GM19240 (cell line): ENCODE data around the gene RBFOX1.

Experiments used
- DNase-seq: peaks from one replicate; pipeline ENCODE4 v3.0.0; 2011; ENCODE audit warnings: low spot score; ENCODE audit not compliant: insufficient read length

RBFOX1 gene

DNA sequence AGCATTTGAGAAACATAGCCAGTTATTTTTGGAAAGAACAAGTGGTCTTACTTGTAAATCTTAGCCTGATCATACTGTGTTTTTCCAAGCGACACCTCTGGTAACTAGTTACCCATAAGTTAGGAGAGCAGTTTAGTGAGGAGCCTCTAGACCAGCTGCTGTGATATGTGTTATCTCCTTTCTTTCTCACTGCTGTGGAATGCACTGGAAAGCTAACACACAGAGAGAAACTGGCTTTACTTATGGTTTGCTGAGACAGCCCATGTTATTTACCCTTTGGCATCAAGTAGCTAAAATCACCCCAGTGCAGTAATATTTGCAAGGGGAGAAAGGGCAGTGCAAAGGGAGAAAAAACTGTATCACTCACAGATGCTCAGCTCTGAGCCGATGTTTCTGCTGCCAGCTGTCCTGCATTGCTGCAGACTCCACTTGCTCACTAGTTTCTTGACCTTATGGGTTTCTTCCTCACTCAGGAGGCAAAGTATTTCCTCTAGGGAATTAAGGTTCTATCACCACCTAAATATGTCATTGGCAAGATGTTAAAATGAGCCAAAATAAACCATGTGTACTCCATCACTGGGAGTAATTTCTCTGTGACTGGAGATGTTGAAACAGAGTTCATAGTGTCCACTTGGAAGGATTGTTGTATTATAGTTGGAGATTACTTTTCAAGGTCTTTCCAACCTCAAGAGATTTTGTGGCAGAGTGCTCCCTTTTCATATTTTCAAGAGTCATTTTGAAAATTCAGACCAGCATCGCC, 2.3 kb downstream of the RBFOX1 start:
- no peak for DNase-seq

DNA sequence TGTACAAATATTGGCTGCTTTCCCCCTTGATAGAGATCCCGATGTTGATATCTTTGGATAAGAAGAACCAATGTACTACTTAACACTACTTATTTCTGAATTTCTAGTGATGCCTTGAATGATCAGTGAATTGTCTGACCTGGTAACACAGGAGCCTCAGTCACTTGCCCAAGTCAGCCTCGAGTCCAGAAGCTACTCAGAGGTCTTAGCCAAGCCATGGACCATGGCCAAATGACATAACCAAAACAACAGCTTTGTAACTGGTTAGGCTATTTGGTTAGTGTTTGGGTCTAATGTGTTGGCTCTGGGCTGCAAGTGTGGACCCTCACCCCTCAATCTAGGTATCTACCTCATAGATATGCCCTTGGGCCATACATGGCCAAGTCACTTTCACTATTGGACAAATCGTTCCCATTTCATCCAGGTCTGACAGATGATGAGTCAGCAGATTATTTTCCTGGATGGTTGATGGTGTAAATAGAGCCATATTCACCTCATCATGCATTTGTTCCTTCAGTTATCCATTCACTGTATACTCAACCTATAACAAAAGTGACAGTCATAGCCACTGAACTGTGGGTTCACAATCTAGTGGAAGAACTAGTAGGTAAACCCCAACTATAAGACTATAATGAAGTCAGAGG, 3.5 kb downstream of the RBFOX1 start:
- no peak for DNase-seq

DNA sequence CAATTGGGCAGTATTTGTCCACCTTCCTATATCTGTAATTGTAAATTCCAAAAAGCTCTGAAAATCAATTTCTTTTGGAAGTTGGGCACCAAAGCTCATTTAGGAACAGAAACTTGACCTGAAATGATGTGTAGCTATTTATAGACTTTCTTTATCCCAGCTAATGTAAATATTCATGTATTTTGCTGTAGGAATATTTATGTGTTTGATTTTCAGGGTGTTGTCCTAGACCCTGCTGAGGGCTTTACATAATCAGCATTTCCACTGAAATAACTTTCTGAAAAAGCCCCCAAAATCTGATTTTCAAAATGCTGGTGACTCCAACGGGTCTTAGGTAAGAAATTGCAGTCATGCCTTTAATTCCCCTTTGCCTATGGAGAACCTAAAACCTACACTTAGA, 4.1 kb downstream of the RBFOX1 start:
- DNase-seq: no peak

DNA sequence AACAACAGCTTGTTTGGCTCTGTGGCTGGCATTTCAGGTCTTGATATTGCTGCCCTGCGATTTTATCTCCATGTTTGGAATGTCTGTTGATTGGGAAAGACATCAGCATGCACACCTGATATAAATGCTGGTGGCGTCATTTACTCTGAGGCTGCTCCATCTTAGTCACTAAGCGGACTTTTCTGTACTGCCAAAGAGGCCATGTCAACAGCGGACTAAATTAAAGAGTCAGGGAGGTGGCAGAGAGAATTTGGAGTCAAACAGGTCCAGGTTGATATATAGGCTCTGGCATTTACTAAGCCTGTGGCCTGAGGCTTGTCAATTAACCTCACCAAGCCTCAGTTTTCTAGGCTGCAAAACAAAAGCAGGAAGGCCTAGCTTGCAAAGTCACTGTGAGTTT, 6.2 kb downstream of the RBFOX1 start:
- no peak for DNase-seq

DNA sequence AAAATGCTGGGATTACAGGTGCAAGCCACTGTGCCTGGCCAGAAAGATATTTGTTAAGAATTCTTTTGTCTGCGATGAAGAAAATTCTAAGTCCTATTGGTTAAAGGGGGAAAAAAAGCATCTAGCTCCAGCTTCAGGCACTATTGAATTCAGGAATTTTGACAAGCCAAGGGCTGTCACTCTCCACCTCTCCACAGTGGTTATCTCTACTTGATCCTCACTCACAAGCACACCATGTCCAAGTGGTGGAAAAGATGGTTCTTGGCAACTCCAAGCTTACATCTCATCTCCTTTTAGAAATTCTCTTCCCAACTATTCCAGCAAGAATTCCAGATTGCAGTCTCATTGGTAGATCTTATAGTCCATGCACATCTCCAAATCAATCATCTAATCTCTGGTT, 7.1 kb downstream of the RBFOX1 start:
- no peak for DNase-seq

DNA sequence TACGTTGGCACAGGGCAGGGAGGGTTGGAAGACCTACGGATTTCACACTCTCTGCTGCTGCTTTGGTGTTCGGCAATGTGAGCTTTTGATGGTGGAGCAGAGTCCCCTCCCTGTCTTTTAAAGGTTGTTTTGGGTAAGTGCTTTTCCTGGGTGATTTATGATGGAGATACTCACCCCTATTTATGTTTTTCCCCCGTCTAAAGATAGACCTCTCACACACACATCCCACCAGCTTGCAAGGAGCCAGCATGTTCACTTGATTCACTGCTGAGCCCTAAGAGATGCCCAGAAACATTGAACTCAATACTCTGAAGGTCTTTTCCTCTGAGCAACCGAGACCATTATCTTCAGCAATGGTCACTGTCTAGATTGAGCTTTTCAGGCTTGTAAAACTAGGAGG, 8.3 kb downstream of the RBFOX1 start:
- no peak for DNase-seq

DNA sequence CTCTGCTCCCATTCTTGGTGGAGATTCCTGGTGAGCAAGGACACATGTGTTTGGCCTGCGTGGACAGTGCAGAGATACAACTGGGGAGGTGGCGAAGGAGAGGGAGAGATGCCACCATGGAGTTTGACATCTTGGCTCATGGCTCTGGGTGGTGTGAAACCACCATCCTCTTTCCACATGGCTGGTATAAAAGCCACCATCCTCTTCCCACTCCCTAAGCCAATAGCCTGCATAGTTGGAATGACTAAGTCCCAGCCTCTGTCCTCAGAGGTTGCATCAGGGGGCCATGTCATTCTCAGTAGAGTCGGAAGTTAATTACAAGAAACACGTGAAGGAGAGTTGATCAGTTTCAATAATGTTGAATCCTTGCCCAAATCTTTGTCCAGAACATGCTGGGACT, 10.0 kb downstream of the RBFOX1 start:
- no peak for DNase-seq

DNA sequence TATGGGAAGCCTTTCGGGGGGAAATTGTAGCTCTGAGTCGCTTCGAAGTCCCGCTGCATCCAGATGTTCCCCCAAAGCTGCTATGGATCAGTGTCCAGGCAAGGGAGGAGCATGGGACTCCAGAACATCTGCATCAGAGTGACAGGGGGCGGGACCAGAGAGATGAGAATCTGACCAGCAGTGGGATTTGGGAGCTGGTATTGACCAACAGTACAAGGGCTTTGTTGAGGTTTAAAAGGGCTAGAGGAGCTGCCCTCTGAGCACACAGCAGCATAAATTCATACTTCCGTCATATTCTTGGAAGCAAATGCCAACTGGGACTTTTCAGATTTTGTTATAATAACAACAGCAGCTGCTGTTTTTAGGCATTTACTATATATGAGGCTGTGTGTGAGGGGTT, 10.6 kb downstream of the RBFOX1 start:
- no peak for DNase-seq

DNA sequence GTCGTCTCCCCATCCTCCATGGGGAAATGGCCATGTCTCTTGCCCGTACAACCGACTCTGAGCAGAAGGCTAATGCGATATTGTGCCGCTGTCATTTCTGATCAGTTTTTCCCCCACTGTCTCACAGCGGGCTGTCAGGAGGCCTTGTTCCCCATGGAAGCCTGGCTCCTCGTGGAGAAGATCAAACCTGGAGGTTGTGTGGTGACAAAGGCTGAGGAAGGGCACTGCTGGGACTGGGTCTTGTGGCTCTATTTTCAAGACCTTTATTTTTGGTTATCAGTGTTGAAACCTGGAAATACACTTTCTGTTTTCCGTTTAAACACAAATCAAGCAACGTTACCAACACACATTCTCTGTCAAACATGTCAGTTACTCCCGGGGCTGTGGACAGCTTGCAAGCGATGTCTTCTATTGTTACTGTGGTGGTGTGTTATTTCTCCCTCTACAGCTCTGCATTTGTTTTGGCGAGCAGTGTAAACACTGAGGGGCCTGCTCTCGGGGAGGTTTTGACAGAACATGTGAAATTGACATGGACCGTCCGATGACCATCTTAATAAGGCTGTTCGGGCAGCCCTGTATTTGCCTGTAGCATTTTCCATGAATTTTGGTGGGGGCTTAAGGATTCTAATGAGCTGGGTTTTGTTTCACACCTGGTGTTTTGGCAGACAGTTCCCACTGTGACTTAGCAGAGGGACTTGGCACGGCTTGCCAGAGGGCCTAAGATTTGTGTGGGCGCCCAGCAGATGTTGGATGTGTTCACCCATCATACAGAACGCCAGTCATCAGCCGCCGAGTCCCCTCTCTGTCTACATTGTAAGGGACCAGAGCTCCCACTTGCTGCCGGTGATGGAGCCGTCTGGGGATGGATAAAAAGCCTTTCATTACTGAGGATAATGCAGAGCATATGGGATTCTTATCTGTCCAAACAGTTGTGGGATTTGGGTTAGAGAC, 12.5 kb downstream of the RBFOX1 start:
- DNase-seq: no peak

DNA sequence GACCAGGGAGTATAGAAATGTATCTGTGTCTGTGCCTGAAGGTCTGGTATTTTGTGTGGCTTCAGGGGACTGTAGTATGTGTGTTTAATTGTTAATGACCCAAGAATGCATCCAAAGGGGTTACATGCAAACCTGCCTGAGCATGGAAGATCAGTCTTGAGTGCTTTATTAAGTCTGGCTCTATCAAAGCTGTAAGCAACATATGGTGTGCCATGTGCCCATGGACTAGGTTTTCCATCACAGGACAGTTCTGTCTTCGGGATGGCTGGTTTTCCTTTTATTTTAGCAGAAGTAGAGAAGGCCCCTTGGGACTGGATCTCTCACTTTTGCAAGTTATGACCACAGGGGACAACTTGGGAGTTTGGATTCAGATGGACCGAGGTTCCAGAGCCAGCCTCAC, 18.2 kb downstream of the RBFOX1 start:
- DNase-seq: no peak

DNA sequence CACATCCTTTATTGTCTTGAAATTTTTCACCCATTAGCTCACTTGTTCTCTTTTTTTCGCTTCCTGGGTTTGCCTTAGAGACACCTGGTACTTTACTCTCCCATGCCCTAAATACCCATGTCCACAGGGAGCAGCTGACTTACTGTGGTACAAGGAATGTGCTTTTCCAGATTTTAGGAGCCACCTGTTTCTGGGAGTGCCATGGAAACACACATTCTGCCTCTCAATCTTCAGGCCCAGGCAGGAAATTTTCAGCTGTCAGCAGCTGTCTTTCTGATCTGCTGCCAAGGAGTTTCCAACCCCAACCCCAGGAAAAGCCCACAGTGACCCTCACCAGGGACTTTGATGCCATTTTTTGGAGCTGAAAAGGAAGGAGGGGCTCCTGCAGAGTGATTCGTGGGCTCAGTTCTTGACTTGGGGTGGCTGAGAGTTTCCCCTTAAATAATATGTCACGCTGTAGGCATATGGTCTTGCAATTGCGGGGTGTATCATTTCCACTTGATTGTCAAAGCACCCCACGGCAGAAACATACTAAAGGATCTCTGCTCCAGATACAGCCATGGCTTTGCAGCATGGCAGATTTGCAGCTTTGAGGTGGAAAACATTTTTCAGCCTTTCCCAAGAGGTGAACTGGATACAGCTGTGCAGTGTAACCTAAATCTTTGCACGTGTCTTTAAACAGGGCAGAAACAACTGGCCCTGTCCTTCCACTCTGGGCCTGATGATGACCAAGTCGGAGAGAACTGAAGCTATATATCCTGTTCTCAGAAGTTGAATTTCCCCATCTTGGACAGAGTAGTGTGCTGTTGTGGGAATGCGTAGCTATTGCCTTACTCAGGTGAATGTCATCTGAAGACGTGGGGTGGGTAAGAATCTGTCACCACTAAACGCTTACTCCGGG, 19.2 kb downstream of the RBFOX1 start:
- DNase-seq: no peak

DNA sequence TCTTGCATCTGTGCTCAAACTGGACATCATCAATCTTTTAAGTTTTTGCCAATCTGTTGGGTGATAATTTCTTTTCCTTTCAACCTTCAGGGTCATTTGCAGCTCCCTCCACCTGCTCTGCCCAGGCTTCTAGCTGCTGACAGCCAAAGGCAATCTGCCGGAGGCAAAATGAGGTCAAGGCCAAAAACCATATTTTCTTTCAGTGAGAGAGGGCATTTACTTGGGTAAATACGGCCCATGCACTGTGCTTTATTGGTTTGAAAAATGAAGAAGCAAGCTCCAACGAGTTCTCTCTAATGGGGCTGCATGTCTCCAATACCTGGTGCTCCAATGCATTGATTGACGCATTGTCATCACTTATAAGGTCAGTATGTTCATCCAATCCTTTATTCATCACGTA, 23.1 kb downstream of the RBFOX1 start:
- no peak for DNase-seq

DNA sequence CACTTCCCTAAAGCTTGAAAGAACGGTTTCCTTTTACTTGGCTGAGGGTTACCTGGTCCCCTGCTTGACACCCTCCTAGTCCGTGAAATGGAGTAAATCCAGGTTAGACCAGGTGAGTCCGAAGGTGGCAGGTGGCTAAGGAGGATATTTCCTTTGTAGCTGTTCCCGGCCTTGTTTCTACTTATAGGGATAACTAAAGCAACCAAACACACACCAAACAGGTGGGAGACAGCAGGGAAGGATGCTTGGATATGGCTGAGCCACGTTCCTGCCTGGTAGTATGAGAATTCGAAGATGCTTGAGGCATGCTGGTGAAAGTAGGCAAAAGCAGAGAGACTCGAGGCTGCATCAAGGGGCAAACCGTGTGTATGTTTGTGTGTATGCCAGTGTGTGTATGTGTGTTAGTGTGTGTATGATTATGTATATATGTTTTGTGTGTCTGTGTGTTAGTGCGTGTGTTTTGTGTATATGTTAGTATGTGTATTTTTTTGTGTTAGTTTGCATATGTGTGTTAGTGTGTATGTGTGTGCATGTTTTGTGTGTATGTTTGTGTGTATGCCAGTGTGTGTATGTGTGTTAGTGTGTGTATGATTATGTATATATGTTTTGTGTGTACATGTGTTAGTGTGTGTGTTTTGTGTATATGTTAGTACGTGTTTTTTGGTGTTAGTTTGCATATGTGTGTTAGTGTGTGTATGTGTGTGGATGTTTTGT, 28.9 kb downstream of the RBFOX1 start:
- DNase-seq: no peak

DNA sequence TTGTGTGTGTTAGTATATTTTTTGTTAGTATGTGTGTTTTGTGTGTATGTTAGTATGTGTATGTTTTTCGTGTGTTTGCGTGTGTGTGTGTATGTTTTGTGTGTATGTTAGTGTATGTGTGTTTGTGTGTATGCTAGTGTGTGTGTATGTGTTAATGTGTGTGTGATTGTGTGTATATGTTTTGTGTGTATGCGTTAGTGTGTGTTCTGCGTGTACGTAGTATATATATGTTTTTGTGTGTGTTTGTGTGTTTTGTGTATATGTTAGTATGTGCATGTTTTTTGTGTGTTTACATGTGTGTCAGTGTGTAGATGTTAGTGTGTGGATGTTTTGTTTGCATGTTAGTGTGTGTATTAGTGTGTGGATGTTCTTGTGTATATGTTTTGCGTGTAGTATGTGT, 29.6 kb downstream of the RBFOX1 start:
- no peak for DNase-seq

DNA sequence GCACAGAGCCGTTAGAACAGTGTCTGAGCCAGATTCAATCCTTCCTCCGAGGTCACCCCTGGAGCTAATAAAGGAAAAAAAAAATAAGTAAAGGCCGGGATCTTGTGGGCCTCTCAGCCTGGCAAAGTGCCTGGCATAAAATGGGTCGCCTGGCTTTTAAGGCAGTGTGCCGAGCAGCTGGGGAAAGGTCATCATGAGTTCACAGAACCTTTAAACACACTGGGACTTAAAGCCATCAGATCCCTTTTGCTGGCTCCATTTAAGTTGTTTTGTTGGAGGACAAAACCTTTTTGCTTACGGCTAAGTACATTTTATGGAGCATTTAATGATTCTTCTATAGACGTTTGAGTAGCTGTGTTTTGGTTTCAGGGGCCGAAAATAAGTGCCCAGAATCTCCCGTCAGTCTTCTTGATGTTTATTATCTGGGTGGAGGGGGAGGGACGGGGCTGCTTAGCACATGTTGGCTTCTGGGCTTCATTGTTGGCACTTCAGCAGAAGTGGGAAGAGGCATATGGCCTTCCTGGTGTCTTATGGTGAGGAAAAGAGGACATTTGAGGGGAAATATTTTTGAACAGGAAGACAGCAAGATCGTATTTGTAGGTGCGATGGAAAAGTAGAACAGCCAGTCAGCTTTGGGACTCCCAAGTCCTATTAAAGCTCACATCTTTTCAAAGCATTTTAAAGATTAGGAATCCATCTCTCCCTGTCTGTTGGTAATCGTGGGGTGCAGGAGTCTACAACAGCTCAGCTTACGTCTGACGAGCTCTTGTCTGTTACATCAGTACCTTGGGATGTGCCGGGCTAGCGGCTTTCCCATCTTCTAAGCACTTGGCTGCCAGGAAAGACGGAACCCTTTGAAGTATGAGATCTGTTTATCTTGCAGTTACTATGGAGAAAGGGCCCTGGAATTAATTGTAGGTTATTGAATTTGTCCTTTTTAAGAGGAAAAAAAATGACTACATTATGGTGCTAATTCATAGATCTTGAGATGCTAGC, 31.1 kb downstream of the RBFOX1 start:
- DNase-seq: no peak

DNA sequence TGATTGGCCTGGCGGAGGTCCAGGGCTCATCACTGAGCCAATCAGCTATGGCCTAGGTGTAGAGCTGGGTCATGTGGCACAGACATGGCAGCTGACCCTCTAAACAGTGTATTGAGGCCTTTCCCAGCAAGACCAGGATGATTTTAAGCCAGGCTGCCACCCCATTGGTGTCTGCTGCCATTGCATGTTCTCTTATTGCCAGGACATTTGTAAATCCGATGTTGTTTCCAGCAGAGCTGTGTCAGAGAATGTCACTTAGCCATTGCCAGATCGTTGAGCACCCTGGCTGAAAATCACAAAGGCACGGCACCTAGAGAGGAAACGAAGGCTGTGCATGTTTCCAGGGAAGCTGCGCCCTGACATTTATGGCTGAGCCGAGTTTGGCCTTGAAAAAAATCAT, 33.4 kb downstream of the RBFOX1 start:
- DNase-seq: no peak

DNA sequence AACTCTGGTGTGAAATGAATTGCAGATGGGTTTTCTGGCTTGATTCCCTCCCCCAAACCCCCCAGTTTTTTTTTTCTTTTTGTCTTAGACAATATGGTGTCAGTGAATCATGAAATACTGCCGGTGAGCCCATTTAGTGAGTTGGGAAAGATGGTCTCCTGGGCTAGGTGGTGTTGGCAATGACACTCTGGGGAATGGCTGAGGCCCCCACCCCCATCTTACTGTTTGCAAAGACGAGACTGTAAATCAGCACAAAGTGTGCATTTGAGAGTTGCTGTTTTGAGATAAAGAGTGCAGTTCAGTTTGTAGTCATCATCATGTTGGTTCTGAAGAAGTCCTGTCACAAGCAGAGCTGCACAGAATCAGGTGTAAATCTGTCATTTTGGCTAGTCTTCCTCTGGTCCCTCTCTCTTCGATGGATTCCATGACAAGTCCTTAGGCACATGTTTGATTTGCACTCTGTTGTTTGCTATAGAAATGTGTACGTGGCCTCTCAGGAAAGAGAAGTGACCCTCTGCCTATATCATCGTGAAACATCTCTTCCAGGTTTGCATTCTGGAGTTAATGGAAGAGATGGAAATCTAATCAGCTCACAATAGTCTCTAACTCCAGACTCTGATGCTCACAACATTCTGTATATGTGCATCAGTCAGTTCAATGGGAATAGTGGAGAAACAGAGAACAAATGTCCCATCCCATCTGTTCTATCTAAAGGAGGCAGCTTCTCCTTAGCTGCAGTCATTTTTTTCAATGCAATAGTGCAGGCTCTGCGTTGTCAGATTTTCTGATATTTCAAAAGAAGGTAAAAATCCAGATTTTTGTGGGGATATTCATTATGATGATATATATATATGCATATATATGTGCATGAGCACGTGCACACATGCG, 34.6 kb downstream of the RBFOX1 start:
- DNase-seq: no peak

DNA sequence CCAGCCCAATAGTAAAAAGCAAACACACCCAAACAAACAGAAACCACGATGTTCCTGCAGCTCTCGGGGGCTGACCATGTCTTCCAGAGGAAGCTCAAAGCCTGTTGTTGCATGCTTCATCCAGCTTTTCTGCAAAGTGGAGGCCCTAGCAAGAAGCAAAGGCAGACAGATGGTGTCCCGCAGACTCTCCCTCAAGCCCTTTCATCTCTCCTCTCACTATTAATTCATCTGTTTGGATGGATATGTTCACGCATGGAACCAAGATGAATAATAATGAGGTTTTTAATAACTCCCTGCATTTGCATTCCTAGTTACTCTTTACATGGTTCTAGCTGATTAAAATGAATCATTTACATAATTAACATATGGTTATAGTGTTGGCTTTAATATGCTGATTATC, 36.6 kb downstream of the RBFOX1 start:
- DNase-seq: no peak
